ENCODE data around the gene CALHM6.

- TF ChIP-seq TCF12 (IDR thresholded peaks at IDR 0.05; ENCODE audit: low read depth) (no peak), RAD21 (IDR thresholded peaks at IDR 0.05; ENCODE audit: low read depth) (no peak), CREB1 (IDR thresholded peaks at IDR 0.05; ENCODE audit: low read depth) (no peak)
Observed at GRCh38 chr6:116475141-116475540, 14.0 kb downstream of the CALHM6 start.
